CD4-positive, alpha-beta T cell treated with Interleukin-15 for 1 hour (primary cell): ENCODE data around the gene FNDC8.
"Not testable (repeated sequence)": the region's sequence is repeated elsewhere in the genome, so short reads cannot be mapped to it uniquely, and the experiment has no call there.

ENCODE experiments used
- DNase-seq: peaks from one replicate; pipeline ENCODE4 v3.0.0-alpha.2; 2020

Gene FNDC8

GRCh38 chr17:35146214-35146833, 24.9 kb downstream of the FNDC8 start:
- DNase-seq = no peak

- DNase-seq = no peak
These were observed 26.0 kb downstream of the FNDC8 start, which contains the start of gene UNC45B for GRCh38 chr17:35147375-35147905. Gene UNC45B, plus strand, starts transcription at chr17:35147817. Its CDS starts 447 bp downstream, at chr17:35148264.

DNA sequence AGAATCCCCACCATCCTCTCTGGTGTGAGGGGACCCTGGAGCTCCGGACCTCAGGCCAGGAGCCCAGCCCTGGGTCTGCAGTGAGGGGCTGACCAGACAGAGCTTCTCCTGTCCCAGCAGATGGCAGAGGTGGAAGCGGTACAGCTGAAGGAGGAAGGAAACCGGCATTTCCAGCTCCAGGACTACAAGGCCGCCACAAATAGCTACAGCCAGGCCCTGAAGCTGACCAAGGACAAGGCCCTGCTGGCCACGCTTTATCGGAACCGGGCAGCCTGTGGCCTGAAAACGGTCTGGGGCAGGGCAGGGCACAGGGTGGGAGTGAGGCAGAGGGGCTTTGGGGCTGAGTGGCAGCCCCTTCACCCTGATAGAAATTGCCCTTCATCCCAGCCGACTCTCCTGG, 26.7 kb downstream of the FNDC8 start:
- DNase-seq = no peak

DNA sequence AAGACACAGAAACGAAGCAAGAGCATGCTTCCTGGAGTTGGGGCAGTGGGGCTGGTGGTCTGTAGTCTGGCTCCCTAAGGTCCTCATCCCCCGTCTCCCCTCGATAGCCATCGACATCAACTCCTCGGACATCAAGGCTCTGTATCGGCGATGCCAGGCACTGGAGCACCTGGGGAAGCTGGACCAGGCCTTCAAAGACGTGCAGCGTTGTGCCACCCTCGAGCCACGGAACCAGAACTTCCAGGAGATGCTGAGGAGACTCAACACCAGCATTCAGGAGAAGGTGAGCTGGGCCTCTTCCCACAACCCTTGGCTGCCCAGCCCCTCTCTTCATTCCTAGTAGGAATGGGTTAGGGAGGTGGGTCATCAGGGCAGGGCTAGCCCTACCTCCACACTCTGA, 28.5 kb downstream of the FNDC8 start:
- DNase-seq = no peak

- not testable (repeated sequence) for DNase-seq
These were observed 29.7 kb downstream of the FNDC8 start for GRCh38 chr17:35151080-35151479.

DNA sequence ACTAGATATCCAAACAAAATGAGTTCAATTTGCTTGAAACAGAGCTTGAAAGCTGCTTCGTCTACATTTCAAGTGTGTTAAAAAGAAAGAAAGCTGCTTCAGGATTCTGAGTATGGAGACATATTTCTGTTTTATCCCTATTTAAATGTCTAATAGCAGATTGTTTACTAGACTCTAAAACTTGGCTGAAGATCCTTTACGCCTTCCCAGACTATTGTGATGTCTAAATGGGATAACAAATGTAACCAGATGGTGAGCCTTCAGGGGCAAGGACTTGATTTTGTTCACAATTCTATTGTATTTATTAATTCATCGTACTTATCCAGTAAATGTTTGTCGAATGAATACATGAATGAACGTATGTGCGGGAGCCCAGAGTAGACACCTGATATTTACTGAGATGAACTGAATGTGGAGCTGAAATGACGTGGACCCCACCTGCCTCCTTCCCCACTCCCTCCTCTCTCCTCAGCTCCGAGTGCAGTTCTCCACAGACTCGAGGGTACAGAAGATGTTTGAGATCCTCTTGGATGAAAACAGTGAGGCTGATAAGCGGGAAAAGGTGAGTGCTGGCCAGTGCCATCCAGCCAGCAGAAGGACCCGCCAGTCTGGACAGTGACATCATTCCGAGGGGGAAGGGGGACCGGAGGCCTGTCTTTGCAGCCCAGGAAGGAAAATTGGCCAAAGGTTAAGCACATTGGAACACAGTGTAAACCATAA, 31.2 kb downstream of the FNDC8 start:
- DNase-seq = no peak

GRCh38 chr17:35154196-35155165, 33.1 kb downstream of the FNDC8 start:
- no peak for DNase-seq

DNA sequence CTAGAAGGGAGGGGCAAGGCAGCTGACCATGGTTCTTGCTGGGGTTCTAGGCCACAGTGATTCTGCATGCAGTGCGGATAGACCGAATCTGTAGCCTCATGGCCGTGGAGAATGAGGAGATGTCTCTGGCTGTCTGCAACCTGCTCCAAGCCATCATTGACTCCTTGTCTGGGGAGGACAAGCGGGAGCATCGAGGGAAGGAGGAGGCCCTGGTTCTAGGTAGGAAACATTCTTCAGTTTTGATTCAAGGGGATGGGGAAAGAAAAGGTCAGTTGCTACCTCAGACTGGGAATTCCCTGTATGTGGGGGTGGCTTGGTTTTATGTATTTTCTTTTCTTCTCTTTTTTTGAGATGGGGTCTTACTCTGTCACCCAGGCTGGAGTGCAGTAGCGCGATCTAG, 33.8 kb downstream of the FNDC8 start:
- DNase-seq = no peak

- no peak for DNase-seq
These were observed 38.5 kb downstream of the FNDC8 start for GRCh38 chr17:35159940-35160339.

GRCh38 chr17:35160354-35161201, 39.2 kb downstream of the FNDC8 start:
- no peak for DNase-seq

- DNase-seq = no peak
These were observed 39.9 kb downstream of the FNDC8 start for GRCh38 chr17:35161281-35161761.

DNA sequence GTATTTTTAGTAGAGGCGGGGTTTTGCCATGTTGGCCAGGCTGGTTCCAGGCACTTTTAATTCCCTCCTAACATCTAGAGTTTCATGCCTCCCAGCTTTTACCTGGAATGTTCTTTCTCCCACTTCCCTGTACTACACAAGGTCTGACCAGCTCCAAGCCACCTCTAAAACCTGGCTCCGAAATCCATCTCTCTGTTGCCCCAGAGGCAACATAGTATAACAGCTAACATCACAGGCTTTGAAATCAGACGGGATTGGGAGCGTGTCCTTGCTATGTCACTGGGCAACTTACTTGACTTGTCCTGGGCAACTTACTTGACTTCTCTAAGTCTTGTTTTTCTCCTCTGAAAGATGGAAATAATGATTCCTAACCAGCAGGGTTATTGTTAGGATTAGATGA, 41.3 kb downstream of the FNDC8 start:
- no peak for DNase-seq

DNA sequence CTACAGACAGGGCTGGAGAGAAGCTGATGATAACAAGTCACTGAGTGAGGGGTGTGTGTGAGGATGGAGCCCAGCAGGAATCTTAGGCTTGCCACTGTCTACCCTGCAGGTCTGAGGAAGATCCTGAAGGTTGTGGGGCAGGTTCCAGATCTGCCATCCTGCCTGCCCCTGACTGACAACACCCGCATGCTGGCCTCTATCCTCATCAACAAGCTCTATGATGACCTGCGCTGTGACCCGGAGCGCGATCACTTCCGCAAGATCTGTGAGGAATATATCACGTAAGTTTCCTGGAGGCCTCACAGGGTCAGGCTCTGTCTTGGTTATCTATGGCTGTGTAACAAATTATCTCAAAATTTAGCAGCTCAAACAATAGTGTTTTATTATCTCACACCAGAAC, 42.5 kb downstream of the FNDC8 start:
- no peak for DNase-seq

DNA sequence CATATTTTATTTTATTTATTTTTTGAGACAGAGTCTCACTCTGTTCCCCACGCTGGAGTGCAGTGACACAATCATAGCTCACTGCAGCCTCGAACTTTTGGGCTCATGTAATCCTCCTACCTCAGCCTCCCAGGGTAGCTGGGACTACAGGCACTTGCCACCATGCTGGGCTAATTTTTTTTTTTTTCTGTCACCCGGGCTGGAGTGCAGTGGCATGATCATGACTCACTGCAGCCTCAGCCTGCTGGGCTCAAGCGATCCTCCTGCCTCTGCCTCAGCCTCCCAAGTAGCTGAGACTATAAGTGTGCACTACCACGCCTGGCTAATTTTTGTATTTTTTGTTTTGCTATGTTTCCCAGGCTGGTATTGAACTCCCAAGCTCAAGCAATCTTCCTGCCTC, 43.3 kb downstream of the FNDC8 start:
- DNase-seq = no peak

GRCh38 chr17:35166526-35166925, 45.1 kb downstream of the FNDC8 start:
- DNase-seq = no peak

GRCh38 chr17:35167046-35167445, 45.6 kb downstream of the FNDC8 start:
- no peak for DNase-seq

DNA sequence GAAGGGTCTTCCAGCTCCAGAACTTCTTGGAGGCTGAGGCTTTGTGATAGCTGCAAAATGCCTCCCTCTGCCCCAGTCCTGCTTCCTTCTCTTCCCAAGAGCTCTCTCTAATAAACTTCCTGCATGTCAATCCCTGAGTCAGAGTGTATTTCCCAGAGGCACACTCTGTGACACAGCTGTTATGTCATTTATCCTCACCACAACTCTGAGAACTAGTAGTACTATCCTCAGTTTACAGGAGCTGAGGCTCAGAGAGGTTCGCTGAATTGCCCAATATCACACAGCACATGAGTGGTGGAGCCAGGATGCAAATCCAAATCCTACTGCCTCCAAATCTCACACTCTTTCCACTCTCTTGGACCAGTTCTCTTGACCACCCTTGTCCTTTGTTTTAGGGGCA, 46.3 kb downstream of the FNDC8 start:
- DNase-seq = no peak

DNA sequence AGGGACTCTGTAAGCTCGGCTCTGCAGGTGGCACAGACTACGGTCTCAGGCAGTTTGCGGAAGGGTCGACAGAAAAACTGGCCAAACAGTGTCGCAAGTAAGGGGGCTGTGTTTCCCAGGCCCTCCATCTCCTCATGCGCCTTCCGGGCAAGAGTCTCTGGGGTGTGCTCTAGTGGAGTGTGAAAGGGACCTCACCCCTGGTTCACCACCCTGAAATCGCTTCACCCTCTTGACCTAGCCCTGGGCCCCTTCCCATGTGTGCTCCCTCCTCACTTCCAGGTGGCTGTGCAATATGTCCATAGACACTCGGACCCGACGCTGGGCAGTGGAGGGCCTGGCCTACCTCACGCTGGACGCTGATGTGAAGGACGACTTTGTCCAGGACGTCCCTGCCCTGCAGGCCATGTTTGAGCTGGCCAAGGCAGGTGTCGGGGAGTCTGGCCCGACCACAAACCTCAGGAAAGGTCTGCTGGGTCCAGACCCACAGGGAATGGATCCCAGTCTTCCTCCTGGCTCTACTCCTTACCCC, 48.5 kb downstream of the FNDC8 start:
- no peak for DNase-seq

- DNase-seq = no peak
These were observed 49.8 kb downstream of the FNDC8 start for GRCh38 chr17:35170968-35171771.

GRCh38 chr17:35171834-35172233, 50.4 kb downstream of the FNDC8 start:
- DNase-seq = no peak

DNA sequence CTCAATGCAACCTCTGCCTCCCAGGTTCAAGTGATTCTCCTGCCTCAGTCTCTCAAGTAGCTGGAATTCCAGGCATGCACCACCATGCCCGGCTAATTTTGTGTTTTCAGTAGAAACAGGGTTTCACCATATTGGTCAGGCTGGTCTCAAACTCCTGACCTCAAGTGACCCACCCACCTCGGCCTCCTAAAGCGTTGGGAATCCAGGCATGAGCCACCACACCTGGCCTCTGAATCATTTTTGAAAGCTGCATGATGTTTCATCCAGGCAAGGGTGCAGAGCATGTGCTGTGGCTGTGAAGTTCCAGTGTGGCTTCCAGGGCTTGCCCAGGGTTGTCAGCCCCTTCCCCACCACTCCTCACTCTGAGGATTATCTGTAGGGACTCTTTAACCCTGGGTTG, 50.9 kb downstream of the FNDC8 start:
- DNase-seq = not testable (repeated sequence)
